HEK293T (cell line): ENCODE measurements around the gene SCN10A.

Experiments used
- BHLHE40 ChIP-seq: fragments of 450-650 bp; IDR thresholded peaks from 2 replicates; pipeline ENCODE4 v1.6.1; 2016; ENCODE audit warnings: mild to moderate bottlenecking, moderate library complexity, borderline replicate concordance
- ZNF384 ChIP-seq: fragments of 450-650 bp; IDR thresholded peaks from 2 replicates; pipeline ENCODE4 v1.6.1; 2016

DNA sequence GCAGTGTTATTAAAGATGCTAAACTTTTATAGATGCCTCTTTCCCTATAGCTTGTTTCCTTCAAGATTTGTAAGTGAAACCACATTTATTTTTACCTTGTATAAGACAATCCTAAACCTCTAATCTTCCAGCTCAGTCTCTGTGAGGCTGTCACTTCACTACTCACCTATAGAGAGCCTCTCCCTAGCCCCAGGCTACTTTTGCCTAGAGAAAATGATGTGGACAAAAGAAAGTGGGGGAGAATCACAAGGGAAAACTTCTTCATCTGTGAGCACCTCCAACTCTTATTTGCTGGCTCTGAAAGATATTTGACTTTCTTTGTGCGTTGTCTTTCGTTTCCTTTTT is 91.7 kb downstream of the SCN10A start:
- TF ChIP-seq ZNF384 (no peak), BHLHE40 (no peak)
